ENCODE data around the gene TPK1. TPM values are rescaled to one million over a fixed set of nuclear protein-coding genes. Genes with fewer than 3 reads are reported as not detected.
"Not testable (repeated sequence)": the region's sequence is repeated elsewhere in the genome, so short reads cannot be mapped to it uniquely, and the experiment has no call there.

TPK1 gene
- total RNA-seq, 1 donor from 2014 or later: 14.5 TPM

DNA sequence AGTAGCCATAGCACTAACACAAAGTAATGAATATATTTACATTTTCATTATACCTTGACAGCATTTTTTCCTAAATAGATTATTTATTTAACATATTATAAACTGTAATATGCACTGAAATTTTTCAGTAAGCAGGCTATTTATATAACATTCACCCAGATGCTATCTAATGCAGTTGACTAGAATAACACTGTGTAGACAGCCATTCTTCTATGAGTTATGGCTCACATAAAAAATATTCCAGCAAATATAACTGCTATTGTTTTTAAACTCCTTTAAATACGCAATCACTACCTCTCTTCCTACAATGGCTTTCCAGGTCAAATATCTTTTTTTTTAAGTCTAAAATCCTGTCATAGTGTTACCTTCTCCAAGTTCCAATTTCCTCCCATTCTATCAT, 21.6 kb downstream of the TPK1 start:
- Histone ChIP-seq H3F3A (ENCODE audit: low read depth) (no peaks in the 10 kb centered on the region), H4K20me1 (ENCODE audit: low read depth) (no peaks in the 10 kb centered on the region), H3K36me3 (no peaks in the 10 kb centered on the region), H2AFZ (replicated peaks) (no peak overlapping the region), H3K4me1 (no peaks in the 10 kb centered on the region), H3K27ac (no peak overlapping the region), H3K27me3 (no peaks in the 10 kb centered on the region), H3K79me2 (ENCODE audit: low read depth) (no peaks in the 10 kb centered on the region), H3K4me3 (no peak overlapping the region), H3K4me2 (no peak overlapping the region), H3K9ac (no peak overlapping the region), H3K9me3 (ENCODE audit: low read depth) (no peaks in the 10 kb centered on the region)
- no peak overlapping the region for H3K27ac Mint-ChIP-seq
- no peaks in the 10 kb centered on the region for H3K36me3 Mint-ChIP-seq
- H3K9me3 Mint-ChIP-seq: no peaks in the 10 kb centered on the region
- no peaks in the 10 kb centered on the region for H3K4me1 Mint-ChIP-seq
- H3K27me3 Mint-ChIP-seq (ENCODE audit: insufficient read depth, low read depth): no peaks in the 10 kb centered on the region
- no peak overlapping the region for H3K4me3 Mint-ChIP-seq
- TF ChIP-seq EZH2 (IDR thresholded peaks at IDR 0.05) (no peak), CTCF (IDR thresholded peaks at IDR 0.05) (no peak), EZH2phosphoT487 (IDR thresholded peaks at IDR 0.05) (no peak)
- DNase-seq (ENCODE audit: low spot score): no peak

- peaks cover 8% of the 10 kb centered on the region for H3K4me1 ChIP-seq
- Mint-ChIP-seq H3K4me3 (no peak overlapping the region), H3K9me3 (no peaks in the 10 kb centered on the region), H3K27ac (no peak overlapping the region), H3K36me3 (no peaks in the 10 kb centered on the region), H3K27me3 (ENCODE audit: insufficient read depth, low read depth) (no peaks in the 10 kb centered on the region), H3K4me1 (no peaks in the 10 kb centered on the region)
- H4K20me1 ChIP-seq (ENCODE audit: low read depth): no peaks in the 10 kb centered on the region
- H3K9me3 ChIP-seq (ENCODE audit: low read depth): no peaks in the 10 kb centered on the region
- H3K27ac ChIP-seq: no peak overlapping the region
- H3K4me3 ChIP-seq: no peak overlapping the region
- no peaks in the 10 kb centered on the region for H3K27me3 ChIP-seq
- H2AFZ ChIP-seq (replicated peaks): no peak overlapping the region
- no peak for TF ChIP-seq EZH2 (IDR thresholded peaks at IDR 0.05)
- no peaks in the 10 kb centered on the region for H3F3A ChIP-seq (ENCODE audit: low read depth)
- DNase-seq (ENCODE audit: low spot score): no peak
- no peaks in the 10 kb centered on the region for H3K36me3 ChIP-seq
- no peaks in the 10 kb centered on the region for H3K79me2 ChIP-seq (ENCODE audit: low read depth)
- no peak overlapping the region for H3K4me2 ChIP-seq
- no peak overlapping the region for H3K9ac ChIP-seq
Observed at GRCh38 chr7:144812379-144813283, 23.2 kb downstream of the TPK1 start.

- Histone ChIP-seq H3F3A (ENCODE audit: low read depth) (no peaks in the 10 kb centered on the region), H3K9me3 (ENCODE audit: low read depth) (no peaks in the 10 kb centered on the region), H3K4me3 (no peak overlapping the region), H3K27ac (no peak overlapping the region), H2AFZ (replicated peaks) (no peak overlapping the region), H4K20me1 (ENCODE audit: low read depth) (no peaks in the 10 kb centered on the region), H3K36me3 (no peaks in the 10 kb centered on the region), H3K4me2 (no peak overlapping the region), H3K9ac (no peak overlapping the region), H3K4me1 (peaks cover 10% of the 10 kb centered on the region), H3K27me3 (no peaks in the 10 kb centered on the region), H3K79me2 (ENCODE audit: low read depth) (no peaks in the 10 kb centered on the region)
- Mint-ChIP-seq H3K27me3 (ENCODE audit: insufficient read depth, low read depth) (no peaks in the 10 kb centered on the region), H3K4me3 (no peak overlapping the region), H3K4me1 (no peaks in the 10 kb centered on the region), H3K27ac (no peak overlapping the region), H3K36me3 (no peaks in the 10 kb centered on the region), H3K9me3 (no peaks in the 10 kb centered on the region)
- DNase-seq (ENCODE audit: low spot score): no peak
- no peak for TF ChIP-seq CTCF (IDR thresholded peaks at IDR 0.05)
- no peak for TF ChIP-seq EZH2 (IDR thresholded peaks at IDR 0.05)
- no peak for TF ChIP-seq EZH2phosphoT487 (IDR thresholded peaks at IDR 0.05)
Observed at GRCh38 chr7:144805627-144806239, 30.1 kb downstream of the TPK1 start.

DNA sequence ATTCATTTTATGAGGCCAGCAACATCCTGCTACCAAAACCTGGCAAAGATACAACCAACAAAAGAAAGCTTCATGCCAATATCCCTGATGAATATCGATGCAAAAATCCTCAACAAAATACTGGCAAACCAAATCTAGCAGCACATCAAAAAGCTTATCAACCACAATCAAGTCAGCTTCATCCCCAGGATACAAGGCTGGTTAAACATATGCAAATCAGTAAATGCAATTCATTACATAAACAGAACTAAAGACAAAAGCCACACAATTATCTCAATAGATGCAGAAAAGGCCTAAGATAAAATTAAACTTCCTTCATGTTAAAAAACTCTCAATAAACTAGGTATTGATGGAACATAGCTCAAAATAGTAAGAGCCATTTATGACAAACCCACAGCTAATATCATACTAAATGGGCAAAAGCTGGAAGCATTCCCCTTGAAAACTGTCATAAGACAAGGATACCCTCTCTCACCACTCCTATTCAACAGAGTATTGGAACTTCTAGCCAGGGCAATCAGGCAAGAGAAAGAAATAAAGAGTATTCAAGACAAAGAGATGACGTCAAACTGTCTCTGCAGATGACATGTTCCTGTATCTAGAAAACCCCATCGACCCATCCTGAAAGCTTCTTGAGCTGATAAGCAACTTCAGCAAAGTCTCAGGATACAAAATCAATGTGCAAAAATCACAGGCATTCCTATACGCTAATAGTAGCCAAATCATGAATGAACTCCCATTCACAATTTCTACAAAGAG, 35.0 kb downstream of the TPK1 start:
- not testable (repeated sequence) for H3K27me3 ChIP-seq; H3K4me1 Mint-ChIP-seq; H2AFZ ChIP-seq (replicated peaks); H3K79me2 ChIP-seq (ENCODE audit: low read depth); H3K36me3 ChIP-seq; H4K20me1 ChIP-seq (ENCODE audit: low read depth); H3K4me3 Mint-ChIP-seq; H3K36me3 Mint-ChIP-seq; H3K27ac ChIP-seq; DNase-seq (ENCODE audit: low spot score); H3K4me3 ChIP-seq; H3K9me3 ChIP-seq (ENCODE audit: low read depth); H3K9me3 Mint-ChIP-seq; H3K27me3 Mint-ChIP-seq (ENCODE audit: insufficient read depth, low read depth); H3F3A ChIP-seq (ENCODE audit: low read depth); H3K4me1 ChIP-seq; H3K9ac ChIP-seq; H3K4me2 ChIP-seq; H3K27ac Mint-ChIP-seq

All from neural progenitor cell (in vitro differentiated cells).